HG03159 (cell line): Measurements from ENCODE around the gene PLCB1.
A peak's percentile ranks its signal among the peaks of the same experiment; 100 is the strongest.

Experiments
- ATAC-seq: cut with Tn5 transposase; IDR thresholded peaks from one replicate; pipeline ENCODE4 v1.9.1; 2021; ENCODE audit warnings: mild to moderate bottlenecking, moderate library complexity; ENCODE audit not compliant: unreplicated experiment

Gene PLCB1

GRCh38 chr20:8525017-8525343, 392.9 kb downstream of the PLCB1 start:
- ATAC-seq = no peak

DNA sequence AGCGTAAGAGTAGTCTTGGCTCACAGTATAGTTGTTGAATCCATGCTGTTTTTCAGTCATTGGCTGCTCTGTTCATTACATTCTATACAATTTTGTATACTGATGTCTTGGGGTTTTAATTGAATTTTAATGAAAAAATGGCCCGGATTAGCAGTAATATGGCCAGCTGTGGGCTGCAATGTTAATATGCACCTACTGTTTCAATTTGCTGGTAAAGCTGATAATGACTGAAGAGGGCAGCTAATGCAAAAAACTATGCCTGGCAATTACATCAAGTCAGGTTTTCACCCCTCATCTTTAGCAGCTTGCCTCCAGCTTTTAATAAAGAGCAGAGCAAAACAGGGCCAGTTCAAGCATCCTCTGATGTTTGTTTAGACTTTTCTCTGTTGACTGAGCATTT, 394.5 kb downstream of the PLCB1 start:
- no peak for ATAC-seq

DNA sequence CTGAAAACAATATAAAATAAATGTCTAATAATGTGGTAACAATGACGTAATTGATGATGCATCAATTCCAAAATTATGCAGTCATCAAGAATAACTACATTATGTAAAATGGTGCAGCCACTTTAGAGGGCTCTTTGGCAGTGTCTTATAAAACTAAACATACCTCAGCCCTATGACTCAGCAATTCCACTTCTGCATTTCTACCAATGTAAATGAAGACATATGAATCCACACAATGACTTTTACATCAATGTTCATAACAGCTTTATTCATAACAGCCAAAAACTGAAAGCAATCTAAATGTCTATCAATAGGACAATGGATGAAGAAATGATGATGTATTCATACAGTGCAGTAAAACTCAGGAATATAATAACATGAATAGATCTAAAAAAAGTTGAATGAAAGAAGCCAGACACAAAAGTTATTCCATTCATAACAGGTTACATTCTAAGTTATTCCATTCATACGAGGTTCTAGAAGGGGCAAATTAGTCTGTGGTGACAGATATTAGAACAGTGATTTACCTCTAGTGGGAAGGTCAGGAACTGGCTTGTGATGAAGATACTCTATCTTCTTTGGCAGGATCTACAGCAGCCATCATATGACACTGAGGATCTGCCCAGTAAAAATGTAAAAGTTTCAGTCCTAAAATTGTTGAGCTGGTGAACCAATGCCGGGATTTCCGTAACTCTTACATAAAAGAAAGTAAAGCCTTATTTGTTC, 396.1 kb downstream of the PLCB1 start:
- peak; percentile 77 for ATAC-seq

DNA sequence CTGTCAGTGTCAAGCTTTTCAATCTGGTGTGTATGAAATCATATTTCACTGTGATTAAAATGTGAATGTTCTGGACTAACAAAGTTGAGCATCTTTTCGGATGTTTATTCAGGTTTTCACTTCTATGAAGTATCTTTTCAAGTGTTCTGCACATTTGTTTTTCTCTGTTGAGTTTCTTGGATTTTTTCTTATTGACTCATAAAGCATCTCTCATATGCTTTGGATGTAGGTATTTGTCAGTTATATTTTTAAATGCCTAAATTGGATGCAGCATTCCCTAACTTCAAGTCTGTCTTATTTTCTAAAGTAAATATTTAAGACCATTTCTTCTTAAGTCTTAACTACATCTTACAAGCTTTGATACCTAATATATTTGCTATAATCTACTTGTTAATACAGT, 398.0 kb downstream of the PLCB1 start:
- ATAC-seq = no peak

GRCh38 chr20:8532169-8532568, 400.1 kb downstream of the PLCB1 start:
- ATAC-seq = no peak

DNA sequence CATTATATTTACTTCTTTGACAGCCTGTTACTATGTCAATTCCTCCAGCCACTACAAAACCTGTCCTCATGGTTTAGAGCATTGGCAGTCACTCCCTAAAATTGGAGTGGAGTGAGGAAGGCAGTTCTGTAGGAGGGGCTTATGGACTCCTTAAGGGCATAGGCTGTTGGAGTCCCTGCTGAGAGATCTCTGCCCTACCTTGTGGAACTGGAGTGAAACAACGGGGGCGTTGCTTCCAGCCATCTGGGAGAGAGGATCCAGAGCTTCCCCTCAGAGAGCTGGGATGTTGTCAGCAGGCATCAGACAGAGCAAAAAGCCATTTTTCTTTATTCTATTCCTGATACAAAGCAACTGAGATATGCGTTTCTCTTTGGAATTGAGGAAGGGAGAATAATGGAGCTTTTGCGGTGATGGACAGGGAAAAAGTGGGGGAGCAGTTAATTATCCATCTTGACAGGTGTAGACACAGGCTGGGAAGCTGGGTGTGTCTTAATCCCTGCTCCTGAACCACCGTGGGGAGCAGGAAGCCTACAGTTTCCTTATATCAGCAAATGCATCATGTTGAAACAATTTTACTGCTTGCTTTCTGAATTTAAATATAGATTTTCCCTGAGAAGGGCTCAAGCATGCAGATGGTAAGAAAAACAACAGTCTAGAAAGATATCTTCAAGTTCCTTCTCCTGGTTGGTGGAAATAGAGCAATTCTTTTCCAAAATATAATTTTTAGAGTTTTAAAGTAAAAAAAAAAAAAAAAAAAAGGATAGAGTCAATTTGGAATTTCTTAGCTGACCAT, 402.5 kb downstream of the PLCB1 start:
- no peak for ATAC-seq

- peak; percentile 72 for ATAC-seq
Observed at GRCh38 chr20:8535403-8536261, 403.6 kb downstream of the PLCB1 start.

- ATAC-seq = no peak
Observed at GRCh38 chr20:8536262-8536618, 404.2 kb downstream of the PLCB1 start.

DNA sequence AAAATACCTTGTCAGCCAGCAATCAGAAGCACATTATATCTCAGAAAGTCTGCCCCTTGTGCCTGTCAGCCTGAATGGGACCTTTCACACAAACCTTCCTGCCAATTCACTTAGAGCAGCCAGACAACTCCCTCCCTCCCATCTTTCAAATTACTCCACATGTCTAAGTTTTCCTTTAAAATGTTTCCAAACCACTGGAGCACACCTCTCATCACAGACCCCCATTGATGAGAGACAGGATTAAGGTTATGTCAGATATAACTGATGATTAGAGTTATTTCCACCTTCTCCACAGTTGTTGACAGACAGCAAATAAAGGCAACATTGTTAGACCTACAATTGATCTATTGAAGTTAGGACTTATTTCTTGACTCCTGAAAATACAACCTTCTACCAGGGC, 408.4 kb downstream of the PLCB1 start:
- no peak for ATAC-seq

GRCh38 chr20:8542110-8542486, 410.0 kb downstream of the PLCB1 start:
- ATAC-seq = no peak

GRCh38 chr20:8545212-8545611, 413.1 kb downstream of the PLCB1 start:
- no peak for ATAC-seq

DNA sequence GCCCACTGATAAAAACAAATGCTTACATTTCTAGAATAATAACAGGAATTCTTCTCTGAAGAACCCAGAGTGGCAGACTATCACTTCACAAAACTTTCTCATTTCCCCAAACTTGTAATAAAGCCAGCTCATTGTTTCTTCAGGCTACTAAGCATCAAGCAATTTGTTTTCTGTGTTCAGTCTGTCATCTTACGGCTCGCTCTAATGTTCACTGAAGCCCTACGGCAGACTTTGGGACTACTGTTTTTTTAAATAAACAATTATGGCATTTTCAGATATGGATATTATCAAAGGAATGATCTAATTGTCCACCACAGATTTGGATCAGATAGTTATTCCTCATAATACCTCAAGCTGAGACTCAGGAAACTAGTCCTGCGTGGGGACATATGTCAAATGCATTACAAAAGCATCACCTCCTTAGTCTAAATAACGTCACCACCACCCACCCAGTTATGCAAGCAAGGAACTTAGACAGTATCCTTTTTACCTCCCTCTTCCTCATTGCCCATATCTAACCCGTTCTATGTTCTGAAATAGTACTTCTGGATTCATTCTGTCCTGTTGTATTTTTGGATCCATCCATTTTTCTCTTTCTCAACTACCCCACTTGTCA, 415.1 kb downstream of the PLCB1 start:
- no peak for ATAC-seq

DNA sequence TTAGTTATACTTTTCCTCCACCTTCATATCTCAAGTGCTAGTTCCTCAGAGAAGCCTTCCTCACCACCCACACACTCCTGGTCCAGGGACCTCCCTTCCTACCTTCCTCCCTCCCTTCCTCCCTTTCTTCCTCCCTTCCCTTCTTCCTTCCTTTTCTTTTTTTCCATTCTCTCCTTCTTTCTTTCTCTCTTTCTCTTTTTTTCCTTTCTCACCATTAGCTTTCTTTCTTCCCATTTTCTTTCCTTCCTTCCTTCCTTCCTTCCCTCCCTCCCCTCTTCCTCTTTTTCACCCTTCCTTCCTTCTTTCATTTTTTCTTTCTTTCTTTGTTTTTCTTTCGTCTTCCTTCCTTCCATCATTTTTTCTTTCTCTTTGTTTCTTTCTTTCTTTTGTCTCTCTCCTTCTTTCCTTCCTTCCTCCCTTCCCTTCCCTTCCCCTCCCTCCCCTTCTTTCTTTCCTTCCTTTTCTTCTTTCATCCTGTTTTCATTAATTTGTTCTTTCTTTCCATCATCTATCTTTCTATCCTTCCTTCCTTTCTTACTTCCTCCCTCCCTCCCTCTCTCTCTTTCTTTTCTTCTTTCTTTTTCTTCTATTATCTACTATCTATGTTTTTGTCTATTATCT, 416.0 kb downstream of the PLCB1 start:
- ATAC-seq = no peak

DNA sequence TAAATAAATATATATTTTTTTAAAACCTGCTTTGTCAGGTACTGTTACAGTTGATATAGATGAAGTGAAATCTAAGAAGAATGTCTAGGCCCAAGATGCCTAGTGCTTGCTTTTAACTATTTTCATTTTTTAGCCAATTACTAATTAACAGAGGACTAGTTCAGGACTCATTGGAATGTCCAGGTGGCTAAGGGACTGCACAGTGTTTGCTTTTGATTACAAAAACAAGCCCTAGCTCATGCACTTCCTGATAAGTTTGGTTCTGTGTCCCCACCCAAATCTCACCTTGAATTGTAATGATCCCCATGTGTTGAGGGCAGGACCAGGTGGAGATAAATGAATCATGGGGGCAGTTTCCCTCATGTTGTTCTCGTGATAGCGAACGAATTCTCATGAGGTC, 417.1 kb downstream of the PLCB1 start:
- no peak for ATAC-seq

DNA sequence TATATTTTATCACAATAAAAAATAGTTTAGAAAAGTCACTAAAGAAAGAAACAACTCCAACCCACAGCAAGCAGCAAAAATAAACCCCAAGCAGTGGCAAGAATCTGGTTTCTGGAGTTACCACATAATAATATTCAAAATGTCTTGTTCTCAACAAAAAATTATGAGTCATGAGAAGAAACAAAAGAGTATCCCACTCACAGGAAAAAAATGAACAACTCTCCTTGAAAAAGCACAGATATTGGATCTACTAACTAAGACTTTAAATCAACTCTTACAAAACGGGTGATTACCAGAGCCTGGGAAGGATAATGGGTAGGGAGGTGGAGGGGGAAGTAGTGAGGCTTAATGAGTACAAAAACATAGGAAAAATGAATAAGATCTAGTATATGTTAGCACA, 425.6 kb downstream of the PLCB1 start:
- no peak for ATAC-seq

- no peak for ATAC-seq
Observed at GRCh38 chr20:8562356-8562755, 430.3 kb downstream of the PLCB1 start.

GRCh38 chr20:8568075-8568474, 436.0 kb downstream of the PLCB1 start:
- no peak for ATAC-seq

DNA sequence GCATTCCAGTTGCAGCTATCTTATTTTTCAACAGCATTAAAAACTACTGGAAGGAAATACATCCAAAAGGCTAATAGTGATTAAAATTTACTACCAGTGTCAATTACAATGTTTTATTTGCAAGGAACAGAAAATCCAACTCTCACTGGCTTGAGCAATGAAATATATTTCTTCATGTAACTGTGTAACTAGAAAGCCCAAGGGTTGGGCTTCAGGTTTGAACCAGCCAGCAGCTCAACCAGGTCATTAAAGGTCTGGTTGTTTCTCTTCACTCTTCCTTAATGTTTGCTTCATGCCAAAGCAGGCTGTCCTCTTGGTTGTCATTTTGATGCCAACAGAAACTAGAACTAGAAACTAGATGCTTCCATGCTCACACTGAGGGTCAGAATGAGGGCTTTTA, 437.7 kb downstream of the PLCB1 start:
- ATAC-seq = no peak

DNA sequence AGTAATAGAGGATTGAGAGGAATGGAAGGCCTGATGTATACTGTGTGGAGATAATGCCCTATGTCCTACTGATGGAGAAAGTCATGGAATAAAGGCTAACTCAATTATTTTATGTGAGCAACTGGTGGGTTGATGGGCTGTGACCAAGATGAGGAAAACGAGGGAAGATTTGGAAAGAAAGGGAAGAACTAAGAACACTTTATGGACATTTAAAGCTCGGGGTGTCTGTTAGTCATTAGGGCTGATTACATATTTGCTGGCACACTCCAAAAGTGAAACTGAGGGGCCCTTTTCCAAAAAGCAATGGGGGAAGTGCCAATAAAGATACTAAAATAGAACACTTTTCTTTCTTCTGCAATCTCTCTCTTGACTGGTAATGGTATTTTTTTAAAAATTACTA, 439.5 kb downstream of the PLCB1 start:
- ATAC-seq = no peak

- ATAC-seq = no peak
Observed at GRCh38 chr20:8573686-8574085, 441.6 kb downstream of the PLCB1 start.

DNA sequence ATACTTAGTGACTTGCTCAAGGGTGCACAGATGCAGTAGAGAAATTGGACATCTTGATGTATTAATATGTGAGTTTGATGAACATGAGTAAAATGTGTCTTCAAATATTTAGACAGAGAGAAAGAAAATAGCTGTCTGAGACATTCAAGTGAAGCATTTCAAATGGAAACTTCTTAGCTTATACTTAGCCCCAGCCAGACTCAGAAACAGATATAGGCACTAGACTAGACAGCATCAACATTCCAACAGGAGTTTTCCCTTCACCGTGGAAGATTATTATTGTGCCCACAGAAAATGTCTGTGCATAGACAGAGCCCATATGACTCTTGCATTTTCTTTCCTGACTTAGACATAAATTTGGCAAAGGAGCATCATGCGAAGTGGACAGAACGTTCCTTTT, 443.0 kb downstream of the PLCB1 start:
- ATAC-seq = no peak
